Measurements from ENCODE around the gene NUP98.
"Not testable (repeated sequence)": the region's sequence is repeated elsewhere in the genome, so short reads cannot be mapped to it uniquely, and the experiment has no call there.

The NUP98 gene

DNA sequence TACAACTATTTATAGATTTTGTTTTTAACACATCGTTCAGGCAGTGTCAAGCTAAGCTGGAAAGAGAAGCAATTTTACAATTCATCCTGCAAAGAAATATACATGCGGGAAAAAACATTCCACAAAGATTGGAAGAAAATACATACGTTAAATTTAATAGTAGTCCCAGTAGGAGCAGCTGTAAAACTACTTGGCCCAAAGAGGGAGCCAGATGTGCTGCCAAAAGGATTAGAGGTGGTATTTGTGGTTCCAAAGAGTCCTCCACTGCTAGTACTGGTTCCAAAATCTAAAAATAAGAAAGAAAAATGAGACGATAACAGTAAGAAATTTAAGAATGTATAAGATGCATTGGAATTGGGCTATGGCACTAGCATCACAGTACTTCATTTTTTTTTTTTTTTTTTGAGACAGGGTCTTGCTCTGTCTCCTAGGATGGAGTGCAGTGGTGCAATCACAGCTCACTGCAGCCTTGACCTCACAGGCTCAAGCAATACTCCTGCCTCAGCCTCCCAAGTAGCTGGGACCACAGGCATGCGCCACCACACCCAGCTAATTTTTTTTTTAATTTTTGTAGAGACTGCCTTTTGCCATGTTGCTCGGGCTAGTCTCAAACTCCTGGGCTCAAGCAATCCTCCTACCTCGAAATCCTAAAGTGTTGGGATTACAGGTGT is 21.5 kb downstream of the NUP98 start:
- H3K9me3 ChIP-seq (ENCODE audit: control insufficient read depth, insufficient read depth, low read depth, low read length), result no peaks in the 10 kb centered on the region
- no peak overlapping the region for H3K4me3 ChIP-seq (ENCODE audit: low read depth, low read length)
- CTCF ChIA-PET, result interaction anchor here (0.6 to 1.0 kb wide), 4 partner anchors 28 to 35 kb away, joined by 3 to 5 read pairs (median 4); no protein-coding TSS in a partner anchor
- POLR2A ChIA-PET, result no interaction called here
- H3K4me1 ChIP-seq (ENCODE audit: control insufficient read depth, insufficient read depth, low read length), result no peaks in the 10 kb centered on the region
- H3K27ac ChIP-seq (ENCODE audit: extremely low read depth, low read depth, low read length), result no peak overlapping the region
- peaks cover 42 to 93% of the 10 kb centered on the region in 2 experiments for H3K36me3 ChIP-seq (ENCODE audit: control insufficient read depth in 2 of 2, insufficient read depth in 1 of 2, low read length in 2 of 2)
- no peak for TF ChIP-seq ZSCAN23 (tag by site-specific recombination; IDR thresholded peaks at IDR 0.05)

GRCh38 chr11:3773180-3773579 is 24.2 kb downstream of the NUP98 start:
- CTCF ChIA-PET, result interaction anchor here (0.7 to 1.2 kb wide), 3 partner anchors 18 to 37 kb away, joined by 3 to 4 read pairs (median 3); no protein-coding TSS in a partner anchor
- POLR2A ChIA-PET, result interaction anchor here (0.5 to 0.6 kb wide), 2 partner anchors 8 to 338 kb away, joined by 3 to 4 read pairs; no protein-coding TSS in a partner anchor
- Histone ChIP-seq H3K27ac (ENCODE audit: extremely low read depth, low read depth, low read length) (no peak overlapping the region), H3K9me3 (ENCODE audit: control insufficient read depth, insufficient read depth, low read depth, low read length) (no peaks in the 10 kb centered on the region), H3K4me3 (ENCODE audit: low read depth, low read length) (no peak overlapping the region), H3K36me3 (ENCODE audit: control insufficient read depth in 2 of 2, insufficient read depth in 1 of 2, low read length in 2 of 2) (peaks cover 49 to 95% of the 10 kb centered on the region in 2 experiments), H3K4me1 (ENCODE audit: control insufficient read depth, insufficient read depth, low read length) (no peaks in the 10 kb centered on the region)
- TF ChIP-seq ZNF366 (tag by site-specific recombination; conservative IDR thresholded peaks at IDR 0.05) (no peak), EGR2 (tag by site-specific recombination; IDR thresholded peaks at IDR 0.05; ENCODE audit: low read depth) (no peak), WT1 (tag by site-specific recombination; IDR thresholded peaks at IDR 0.05) (no peak), ZNF624 (tag by site-specific recombination; IDR thresholded peaks at IDR 0.05) (no peak), ZNF280C (tag by site-specific recombination; IDR thresholded peaks at IDR 0.05) (no peak), ZNF521 (tag by site-specific recombination; IDR thresholded peaks at IDR 0.05) (no peak), SP3 (tag by site-specific recombination; IDR thresholded peaks at IDR 0.05) (no peak), PRDM1 (tag by site-specific recombination; IDR thresholded peaks at IDR 0.05) (no peak), ZIC2 (tag by site-specific recombination; IDR thresholded peaks at IDR 0.05) (no peak), ZNF211 (tag by site-specific recombination; IDR thresholded peaks at IDR 0.05; ENCODE audit: low read depth) (no peak), AEBP2 (tag by site-specific recombination; IDR thresholded peaks at IDR 0.05; ENCODE audit: borderline replicate concordance) (no peak)

GRCh38 chr11:3767536-3767935 is 29.8 kb downstream of the NUP98 start:
- Histone ChIP-seq H3K4me1 (ENCODE audit: control insufficient read depth, insufficient read depth, low read length) (no peaks in the 10 kb centered on the region), H3K27ac (ENCODE audit: extremely low read depth, low read depth, low read length) (no peak overlapping the region), H3K4me3 (ENCODE audit: low read depth, low read length) (no peak overlapping the region), H3K36me3 (ENCODE audit: control insufficient read depth in 2 of 2, insufficient read depth in 1 of 2, low read length in 2 of 2) (peaks cover 73 to 98% of the 10 kb centered on the region in 2 experiments), H3K9me3 (ENCODE audit: control insufficient read depth, insufficient read depth, low read depth, low read length) (no peaks in the 10 kb centered on the region)
- CTCF ChIA-PET, result interaction anchor here (0.7 kb wide), 1 partner anchor 42 kb away, joined by 5 read pairs; no protein-coding TSS in a partner anchor
- POLR2A ChIA-PET, result interaction anchor here (0.7 kb wide), 1 partner anchor 308 kb away, joined by 3 read pairs; no protein-coding TSS in a partner anchor
- TF ChIP-seq ZNF747 (tag by site-specific recombination; IDR thresholded peaks at IDR 0.05), result no peak
- TF ChIP-seq, protein P1, sequence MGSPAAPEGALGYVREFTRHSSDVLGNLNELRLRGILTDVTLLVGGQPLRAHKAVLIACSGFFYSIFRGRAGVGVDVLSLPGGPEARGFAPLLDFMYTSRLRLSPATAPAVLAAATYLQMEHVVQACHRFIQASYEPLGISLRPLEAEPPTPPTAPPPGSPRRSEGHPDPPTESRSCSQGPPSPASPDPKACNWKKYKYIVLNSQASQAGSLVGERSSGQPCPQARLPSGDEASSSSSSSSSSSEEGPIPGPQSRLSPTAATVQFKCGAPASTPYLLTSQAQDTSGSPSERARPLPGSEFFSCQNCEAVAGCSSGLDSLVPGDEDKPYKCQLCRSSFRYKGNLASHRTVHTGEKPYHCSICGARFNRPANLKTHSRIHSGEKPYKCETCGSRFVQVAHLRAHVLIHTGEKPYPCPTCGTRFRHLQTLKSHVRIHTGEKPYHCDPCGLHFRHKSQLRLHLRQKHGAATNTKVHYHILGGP (tag by site-specific recombination; IDR thresholded peaks at IDR 0.05), result no peak

GRCh38 chr11:3766836-3767235 is 30.5 kb downstream of the NUP98 start:
- POLR2A ChIA-PET; H3K4me3 ChIP-seq (ENCODE audit: low read depth, low read length); H3K9me3 ChIP-seq (ENCODE audit: control insufficient read depth, insufficient read depth, low read depth, low read length); CTCF ChIA-PET; H3K4me1 ChIP-seq (ENCODE audit: control insufficient read depth, insufficient read depth, low read length); H3K27ac ChIP-seq (ENCODE audit: extremely low read depth, low read depth, low read length): not testable (repeated sequence)
- peaks cover 70 to 99% of the 10 kb centered on the region in 2 experiments for H3K36me3 ChIP-seq (ENCODE audit: control insufficient read depth in 2 of 2, insufficient read depth in 1 of 2, low read length in 2 of 2)

Data from HEK293 (cell line).